ENCODE results near the gene ZFHX2. TPM values are rescaled to one million over a fixed set of nuclear protein-coding genes. Genes with fewer than 3 reads are reported as not detected.

ZFHX2 gene
- total and polyA plus RNA-seq, 7 experiments from 2014 or later: 0.45 to 2.6 (median 0.49) TPM; not detected in 2

DNA sequence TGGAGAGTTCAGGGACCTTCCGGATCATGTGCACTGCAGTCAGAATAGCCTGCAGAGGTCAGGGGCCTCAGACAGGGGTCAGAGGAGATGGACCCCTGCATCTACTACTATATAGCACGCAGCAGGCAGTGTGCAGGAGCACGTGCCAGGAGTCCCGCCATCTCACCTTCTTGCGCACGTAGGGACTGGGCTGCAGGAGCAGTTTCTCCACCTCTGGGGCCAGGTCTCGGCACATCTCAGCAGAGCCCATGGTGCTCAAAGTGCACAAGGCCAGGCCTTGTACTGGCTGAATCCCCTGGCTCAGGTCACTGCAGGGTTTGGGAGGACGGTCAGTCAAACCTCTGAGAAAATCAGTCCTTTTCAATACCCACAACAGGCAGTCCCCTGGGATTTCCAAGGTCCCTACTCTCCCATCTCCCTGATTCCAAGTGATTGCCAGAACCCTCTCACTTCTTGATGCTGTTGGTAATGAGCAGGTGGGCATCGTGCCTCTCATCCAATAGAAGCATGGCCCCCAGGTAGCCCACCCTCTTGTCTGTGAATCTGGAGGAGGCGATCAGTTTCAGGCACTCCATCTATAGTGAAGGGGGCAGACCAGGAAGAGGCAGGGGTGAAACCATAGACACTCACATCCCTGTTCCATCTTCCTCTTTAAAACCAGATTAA lies 14.7 kb upstream of the ZFHX2 start:
- Mint-ChIP-seq H3K4me3 (peak overlapping the region; percentile 98 to 100 (median 99)), H3K27ac (peak overlapping the region; percentile 87 to 99 (median 97)), H3K27me3 (peaks cover 0 to 3% (median 0%) of the 10 kb centered on the region in 5 donors), H3K4me1 (peaks cover 19 to 46% (median 43%) of the 10 kb centered on the region in 7 donors), H3K36me3 (peaks cover 6 to 25% (median 8%) of the 10 kb centered on the region in 5 donors), H3K9me3 (peaks cover 0 to 5% (median 0%) of the 10 kb centered on the region in 11 donors)
- ChIA-PET CTCF (interaction anchor here (0.6 to 1.2 kb wide), 3 partner anchors 88 to 546 kb away, joined by 3 to 5 read pairs (median 3); no protein-coding TSS in a partner anchor), POLR2A (interaction anchor here (1.0 to 2.4 kb wide), 2 partner anchors 10 to 56 kb away, joined by 5 to 15 read pairs; partner anchors contain the start of gene THTPA)
- DNase-seq (no peak), ATAC-seq (no peak)
- Histone ChIP-seq H3K4me3 (ENCODE audit: low read length) (peak overlapping the region; percentile 98), H3K27me3 (ENCODE audit: control insufficient read depth in 2 of 2, insufficient read depth in 2 of 2, low read length in 2 of 2) (no peaks in the 10 kb centered on the region), H3K4me1 (ENCODE audit: control insufficient read depth in 2 of 2, insufficient read depth in 2 of 2, low read length in 2 of 2) (peaks cover 14 to 16% of the 10 kb centered on the region in 2 donors), H3K9me3 (ENCODE audit: control insufficient read depth in 2 of 3, low read length in 3 of 3) (no peaks in the 10 kb centered on the region), H3K27ac (ENCODE audit: low read depth, low read length) (peak overlapping the region; percentile 81), H3K36me3 (ENCODE audit: control insufficient read depth in 2 of 3, insufficient read depth in 3 of 3, low read length in 3 of 3) (peaks cover 0 to 51% (median 9%) of the 10 kb centered on the region in 3 experiments)
- intact Hi-C loops (cut with micrococcal nuclease): loop anchor here in 1 of 2 donors (2.0 to 5.0 kb wide), 2 partner anchors 97 to 706 kb away; partner anchors contain the start of genes NGDN and RABGGTA

DNA sequence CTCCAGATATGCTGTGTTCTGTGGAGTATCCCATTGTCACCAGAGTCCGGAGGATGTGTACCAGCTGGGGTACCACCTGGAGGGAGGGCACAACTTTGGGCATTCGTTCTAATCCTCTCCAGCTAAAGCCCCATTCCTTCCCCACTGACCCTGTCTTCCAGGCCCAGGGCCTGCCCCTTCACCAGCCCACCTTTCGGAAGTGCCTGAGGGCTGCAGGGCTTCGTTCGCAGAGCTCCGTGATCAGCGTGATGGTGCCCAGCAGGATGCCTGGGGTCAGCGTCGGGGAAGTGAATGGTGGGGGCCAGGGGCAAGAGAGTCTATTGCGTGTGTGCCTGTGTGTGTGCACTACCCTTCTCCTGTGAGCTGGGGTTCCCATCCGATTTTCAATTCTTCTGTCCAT lies 14.1 kb upstream of the ZFHX2 start:
- peaks cover 6 to 29% (median 9%) of the 10 kb centered on the region in 5 donors for H3K36me3 Mint-ChIP-seq
- CTCF ChIA-PET: interaction anchor here (0.7 kb wide), 1 partner anchor 87 kb away, joined by 3 read pairs; no protein-coding TSS in a partner anchor

GRCh38 chr14:23564876-23565275 lies 13.3 kb upstream of the ZFHX2 start:
- POLR2A ChIA-PET: no interaction called here
- CTCF ChIA-PET: no interaction called here
- Mint-ChIP-seq H3K36me3 (peaks cover 8 to 33% (median 9%) of the 10 kb centered on the region in 5 donors), H3K4me3 (peak overlapping the region in 3 of 10 donors; percentile 0 to 45 (median 25)), H3K27me3 (peaks cover 0 to 3% (median 0%) of the 10 kb centered on the region in 5 donors), H3K27ac (peak overlapping the region in 5 of 9 donors; percentile 13 to 57 (median 41)), H3K9me3 (peaks cover 0 to 5% (median 0%) of the 10 kb centered on the region in 11 donors), H3K4me1 (peaks cover 19 to 49% (median 46%) of the 10 kb centered on the region in 7 donors)
- Histone ChIP-seq H3K36me3 (ENCODE audit: control insufficient read depth in 2 of 3, insufficient read depth in 3 of 3, low read length in 3 of 3) (peaks cover 0 to 65% (median 21%) of the 10 kb centered on the region in 3 experiments), H3K4me1 (ENCODE audit: control insufficient read depth in 2 of 2, insufficient read depth in 2 of 2, low read length in 2 of 2) (peaks cover 14 to 16% of the 10 kb centered on the region in 2 donors), H3K9me3 (ENCODE audit: control insufficient read depth in 2 of 3, low read length in 3 of 3) (no peaks in the 10 kb centered on the region), H3K27me3 (ENCODE audit: control insufficient read depth in 2 of 2, insufficient read depth in 2 of 2, low read length in 2 of 2) (no peaks in the 10 kb centered on the region), H3K27ac (ENCODE audit: low read depth, low read length) (no peak overlapping the region), H3K4me3 (ENCODE audit: low read length) (no peak overlapping the region)
- DNase-seq: no peak
- intact Hi-C loops (cut with micrococcal nuclease): loop anchor here in 1 of 2 donors (5.0 kb wide), 1 partner anchor 707 kb away; the partner anchor contains the start of gene RABGGTA
- no peak for ATAC-seq

More for the DNA sequence above, 14.1 kb upstream of the ZFHX2 start:
- Mint-ChIP-seq H3K27me3 (peaks cover 0 to 3% (median 0%) of the 10 kb centered on the region in 5 donors), H3K9me3 (peaks cover 0 to 5% (median 0%) of the 10 kb centered on the region in 11 donors), H3K4me3 (peak overlapping the region in 6 of 10 donors; percentile 17 to 100 (median 38)), H3K4me1 (peaks cover 19 to 49% (median 43%) of the 10 kb centered on the region in 7 donors), H3K27ac (peak overlapping the region in 5 of 9 donors; percentile 12 to 99 (median 51))
- POLR2A ChIA-PET: no interaction called here
- no peak for ATAC-seq
- Histone ChIP-seq H3K27me3 (ENCODE audit: control insufficient read depth in 2 of 2, insufficient read depth in 2 of 2, low read length in 2 of 2) (no peaks in the 10 kb centered on the region), H3K4me3 (ENCODE audit: low read length) (no peak overlapping the region), H3K27ac (ENCODE audit: low read depth, low read length) (no peak overlapping the region), H3K9me3 (ENCODE audit: control insufficient read depth in 2 of 3, low read length in 3 of 3) (no peaks in the 10 kb centered on the region), H3K36me3 (ENCODE audit: control insufficient read depth in 2 of 3, insufficient read depth in 3 of 3, low read length in 3 of 3) (peaks cover 0 to 58% (median 14%) of the 10 kb centered on the region in 3 experiments), H3K4me1 (ENCODE audit: control insufficient read depth in 2 of 2, insufficient read depth in 2 of 2, low read length in 2 of 2) (peaks cover 14 to 16% of the 10 kb centered on the region in 2 donors)
- DNase-seq: no peak
- intact Hi-C loops (cut with micrococcal nuclease): loop anchor here in 1 of 2 donors (2.0 to 5.0 kb wide), 2 partner anchors 97 to 707 kb away; partner anchors contain the start of genes NGDN and RABGGTA

DNA sequence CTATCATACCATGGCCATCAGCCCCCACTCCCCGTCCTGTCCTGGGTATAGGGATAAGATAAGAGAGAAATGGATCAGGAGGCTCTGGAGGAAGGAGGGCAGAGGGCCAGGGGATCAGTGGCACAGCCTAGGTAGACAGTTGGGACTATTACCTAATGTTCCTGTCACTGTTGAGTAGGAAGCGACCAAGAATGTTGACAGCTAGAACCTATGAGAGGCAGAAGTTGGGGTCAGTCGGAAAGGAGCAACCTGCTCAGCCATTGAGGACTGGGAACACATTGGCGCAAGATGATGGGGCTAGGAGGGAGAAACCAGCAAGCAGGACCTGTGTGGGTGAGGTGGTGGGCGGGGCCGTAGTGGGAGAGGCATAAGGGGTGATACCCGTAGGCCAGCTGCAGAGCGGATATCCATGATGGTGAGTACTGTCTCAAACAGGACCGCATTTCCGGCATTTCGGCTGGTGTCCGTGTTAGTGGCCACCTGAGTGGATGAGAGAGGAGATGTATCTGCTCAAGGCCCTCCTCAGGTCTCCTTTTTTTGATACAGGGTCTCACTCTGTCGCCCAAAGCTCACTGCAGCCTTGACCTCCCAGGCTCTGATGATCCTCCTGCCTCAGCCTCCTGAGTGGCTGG lies 12.7 kb upstream of the ZFHX2 start:
- ATAC-seq (no peak), DNase-seq (peak in 1 of 9 donors; percentile 1)
- Histone ChIP-seq H3K36me3 (ENCODE audit: control insufficient read depth in 2 of 3, insufficient read depth in 3 of 3, low read length in 3 of 3) (peaks cover 0 to 71% (median 23%) of the 10 kb centered on the region in 3 experiments), H3K9me3 (ENCODE audit: control insufficient read depth in 2 of 3, low read length in 3 of 3) (no peaks in the 10 kb centered on the region), H3K4me3 (ENCODE audit: low read length) (no peak overlapping the region), H3K27ac (ENCODE audit: low read depth, low read length) (no peak overlapping the region), H3K4me1 (ENCODE audit: control insufficient read depth in 2 of 2, insufficient read depth in 2 of 2, low read length in 2 of 2) (peaks cover 14 to 16% of the 10 kb centered on the region in 2 donors), H3K27me3 (ENCODE audit: control insufficient read depth in 2 of 2, insufficient read depth in 2 of 2, low read length in 2 of 2) (no peaks in the 10 kb centered on the region)
- Mint-ChIP-seq H3K36me3 (peaks cover 9 to 33% (median 12%) of the 10 kb centered on the region in 5 donors), H3K27me3 (peaks cover 0 to 3% (median 0%) of the 10 kb centered on the region in 5 donors), H3K4me3 (peak overlapping the region in 4 of 10 donors; percentile 14 to 71 (median 45)), H3K9me3 (peaks cover 0 to 5% (median 0%) of the 10 kb centered on the region in 11 donors), H3K27ac (peak overlapping the region in 6 of 9 donors; percentile 18 to 88 (median 40)), H3K4me1 (peaks cover 19 to 49% (median 44%) of the 10 kb centered on the region in 7 donors)
- POLR2A ChIA-PET: interaction anchor here (0.9 to 1.2 kb wide), 2 partner anchors 85 to 86 kb away, joined by 3 to 5 read pairs; no protein-coding TSS in a partner anchor
- intact Hi-C loops (cut with micrococcal nuclease): no loop called here
- CTCF ChIA-PET: interaction anchor here (1.1 to 2.2 kb wide), 3 partner anchors 24 to 89 kb away, joined by 3 to 31 read pairs (median 7); no protein-coding TSS in a partner anchor

GRCh38 chr14:23563473-23564180 lies 12.1 kb upstream of the ZFHX2 start:
- Mint-ChIP-seq H3K27me3 (peaks cover 0 to 3% (median 0%) of the 10 kb centered on the region in 5 donors), H3K4me3 (peak overlapping the region in 2 of 10 donors; percentile 61 to 71), H3K27ac (peak overlapping the region in 6 of 9 donors; percentile 12 to 72 (median 44)), H3K9me3 (peaks cover 0 to 5% (median 0%) of the 10 kb centered on the region in 11 donors), H3K36me3 (peaks cover 9 to 33% (median 12%) of the 10 kb centered on the region in 5 donors), H3K4me1 (peaks cover 12 to 46% (median 38%) of the 10 kb centered on the region in 7 donors)
- DNase-seq (no peak), ATAC-seq (no peak)
- H3K4me3 ChIP-seq (ENCODE audit: low read length): no peak overlapping the region
- intact Hi-C loops (cut with micrococcal nuclease): no loop called here
- peaks cover 14 to 16% of the 10 kb centered on the region in 2 donors for H3K4me1 ChIP-seq (ENCODE audit: control insufficient read depth in 2 of 2, insufficient read depth in 2 of 2, low read length in 2 of 2)
- no peaks in the 10 kb centered on the region for H3K9me3 ChIP-seq (ENCODE audit: control insufficient read depth in 2 of 3, low read length in 3 of 3)
- ChIA-PET CTCF (interaction anchor here (0.6 to 2.2 kb wide), 4 partner anchors 25 to 95 kb away, joined by 3 to 31 read pairs (median 6); no protein-coding TSS in a partner anchor), POLR2A (interaction anchor here (0.8 to 1.2 kb wide), 3 partner anchors 84 to 88 kb away, joined by 3 to 5 read pairs (median 4); no protein-coding TSS in a partner anchor)
- H3K27ac ChIP-seq (ENCODE audit: low read depth, low read length): peak overlapping the region; percentile 29
- H3K36me3 ChIP-seq (ENCODE audit: control insufficient read depth in 2 of 3, insufficient read depth in 3 of 3, low read length in 3 of 3): peaks cover 0 to 78% (median 23%) of the 10 kb centered on the region in 3 experiments
- no peaks in the 10 kb centered on the region for H3K27me3 ChIP-seq (ENCODE audit: control insufficient read depth in 2 of 2, insufficient read depth in 2 of 2, low read length in 2 of 2)

Data from naive thymus-derived CD4-positive, alpha-beta T cell (primary cell).